HepG2 (cell line): ENCODE results near the gene KCNJ5. TPM values are rescaled to one million over a fixed set of nuclear protein-coding genes. Genes with fewer than 3 reads are reported as not detected.

Experiments
- ATAC-seq: fragments of 200-7000 bp; cut with Tn5 transposase; 3 replicates; pipeline ENCODE4 v1.9.1; 2020; ENCODE audit warnings: mild to moderate bottlenecking, moderate library complexity
- BruUV-seq: library from RNA; stranded (reverse); fragments of 400-500 nt; replicated peaks from 2 replicates; lab custom pipeline; 2021; lab: Mats Ljungman, UMichigan
- CTCF ChIA-PET: fragments of 300-600 bp; formaldehyde crosslinking; extraction: SDS; loops from one replicate; lab custom pipeline; 2021; ENCODE audit warnings: low total read pairs, inconsistent platforms, low intra/inter-chr PET ratio; lab: Yijun Ruan, JAX
- POLR2A ChIA-PET: fragments of 350-600 bp; sonication (Branson Sonifier 250); formaldehyde crosslinking; loops from one replicate; lab custom pipeline; 2020; ENCODE audit warnings: antibody characterized with exemption, inconsistent platforms; lab: Yijun Ruan, JAX
- DNase-seq: peaks from one replicate; pipeline ENCODE4 v3.0.0-alpha.2; 2015; ENCODE audit warnings: low spot score
- FAIRE-seq: peaks from 3 replicates; lab custom pipeline; 2011; peaks lifted over from hg19 to GRCh38; lab: Jason Lieb, UNC
- H2AFZ ChIP-seq: one replicate; pipeline ENCODE4 v1.6.1; 2011; ENCODE audit warnings: low read length, inconsistent platforms
- H3K27ac ChIP-seq: fragments of 300-600 bp; 3 replicates; pipeline ENCODE4 v1.8.0; 2011; ENCODE audit warnings: mixed run types, mild to moderate bottlenecking, mixed read lengths, low read length, inconsistent platforms; ENCODE audit not compliant: insufficient read depth; ENCODE audit errors: extremely low read length
- H3K27me3 ChIP-seq, 2 experiments: fragments of 200-600 bp in 1 of 2; 2 replicates in 1 of 2; 3 replicates in 1 of 2; pipeline versions ENCODE4 v1.6.0 to v1.8.0; 2011; ENCODE audit warnings: low read length in 2 of 2, mild to moderate bottlenecking in 2 of 2, moderate library complexity in 2 of 2, inconsistent platforms in 1 of 2; ENCODE audit not compliant: insufficient read depth in 2 of 2, control insufficient read depth in 1 of 2
- H3K36me3 ChIP-seq, 2 experiments: fragments of 200-600 bp in 1 of 2; replicated peaks in 1 of 2; 2 replicates in 1 of 2; 3 replicates in 1 of 2; pipeline versions ENCODE4 v1.5.1 to v1.8.0; 2011; ENCODE audit warnings: low read length in 2 of 2, inconsistent platforms in 1 of 2; ENCODE audit not compliant: insufficient read depth in 2 of 2, control insufficient read depth in 1 of 2
- H3K4me1 ChIP-seq: 2 replicates; pipeline ENCODE4 v1.5.1; 2012; ENCODE audit warnings: low read length, inconsistent platforms; ENCODE audit not compliant: insufficient read depth
- H3K4me2 ChIP-seq: 2 replicates; pipeline ENCODE4 v1.6.0; 2011; ENCODE audit warnings: low read depth, low read length, inconsistent platforms
- H3K4me3 ChIP-seq, 3 experiments: fragments of 200-600 bp in 1 of 3; sonication (generic), shearing (Covaris generic) in 1 of 3; replicated peaks in 1 of 3; 2 replicates each; pipeline ENCODE4 v1.5.1; 2011 to 2016; ENCODE audit warnings: low read length in 3 of 3, inconsistent platforms in 2 of 3, low read depth in 2 of 3, mild to moderate bottlenecking in 2 of 3, control low read depth in 1 of 3, mixed read lengths in 1 of 3; ENCODE audit not compliant: insufficient read depth in 1 of 3
- H3K79me2 ChIP-seq: one replicate; pipeline ENCODE4 v1.6.1; 2011; ENCODE audit warnings: low read length, inconsistent platforms; ENCODE audit not compliant: insufficient read depth
- H3K9ac ChIP-seq: 2 replicates; pipeline ENCODE4 v1.6.0; 2011; ENCODE audit warnings: mild to moderate bottlenecking, low read depth, low read length, inconsistent platforms; ENCODE audit not compliant: insufficient read depth
- H3K9me3 ChIP-seq: 2 replicates; pipeline ENCODE4 v1.5.1; 2012; ENCODE audit warnings: mild to moderate bottlenecking, low read length
- H4K20me1 ChIP-seq: 2 replicates; pipeline ENCODE4 v1.6.0; 2011; ENCODE audit warnings: inconsistent platforms, mild to moderate bottlenecking, low read length, moderate library complexity; ENCODE audit not compliant: insufficient read depth
- ATF1 ChIP-seq: IDR thresholded peaks from 2 replicates; pipeline ENCODE4 v1.6.1; 2016; ENCODE audit warnings: mild to moderate bottlenecking, control low read depth
- ETV6 ChIP-seq: sonication (generic); formaldehyde crosslinking; conservative IDR thresholded peaks from 2 replicates; pipeline ENCODE4 v1.4.0; 2020; ENCODE audit warnings: missing genetic modification reagents
- HNRNPUL1 ChIP-seq: fragments of 200-400 bp; formaldehyde crosslinking; IDR thresholded peaks from 2 replicates; pipeline ENCODE4 v1.6.1; 2017; ENCODE audit warnings: low read depth, mild to moderate bottlenecking, low read length, moderate library complexity
- HOXA9 ChIP-seq: sonication (generic); formaldehyde crosslinking; IDR thresholded peaks from 2 replicates; pipeline ENCODE4 v1.8.1; 2022; ENCODE audit warnings: missing genetic modification reagents, mild to moderate bottlenecking, moderate library complexity, borderline replicate concordance
- NFAT5 ChIP-seq: sonication (generic); formaldehyde crosslinking; IDR thresholded peaks from 2 replicates; pipeline ENCODE4 v1.4.0; 2020; ENCODE audit warnings: missing genetic modification reagents
- RAD51 ChIP-seq: fragments of 450-650 bp; IDR thresholded peaks from 2 replicates; pipeline ENCODE4 v1.6.1; 2016; ENCODE audit warnings: borderline replicate concordance
- TBL1XR1 ChIP-seq: fragments of 150-350 bp; IDR thresholded peaks from 2 replicates; pipeline ENCODE4 v1.6.1; 2014; ENCODE audit warnings: borderline replicate concordance, low read length; ENCODE audit not compliant: partially characterized antibody
- TOE1 ChIP-seq: sonication (generic); formaldehyde crosslinking; IDR thresholded peaks from 2 replicates; pipeline ENCODE4 v1.4.0; 2020; ENCODE audit warnings: mild to moderate bottlenecking, missing genetic modification reagents
- WGBS: methylation state at CpG from one replicate; pipeline ENCODE4 v1.1.6; 2017; ENCODE audit warnings: low lambda C conversion rate; 5-methylcytosine and 5-hydroxymethylcytosine counted together
- in situ Hi-C: cut with HindIII; loops from 2 replicates; pipeline ENCODE4 v1.10.0; 2017; ENCODE audit warnings: low pct_unique_long_range_greater_than_20kb; ENCODE audit not compliant: extremely low pct_ligation_motif_present
- intact Hi-C: fragments of 100-400 bp; cut with micrococcal nuclease; formaldehyde crosslinking; loops from one replicate; pipeline ENCODE4 v1.10.0; 2022; ENCODE audit not compliant: unreplicated experiment
- polyA plus RNA-seq, 8 experiments: library from polyadenylated mRNA; depleted of rRNA in 3 of 8; stranded (reverse) in 7 of 8; unstranded in 1 of 8; fragments of >200 nt; fragmentation: Illumina TruSeq in 4 of 8; extraction: Trizol in 4 of 8; gene quantifications; 2 replicates each; pipeline versions ENCODE4 v1.2.1 to v1.2.3, GENCODE V29; 2011 to 2016; ENCODE audit warnings: low read depth in 4 of 8, missing spikeins in 1 of 8, mixed read lengths in 1 of 8; ENCODE audit not compliant: insufficient read depth in 1 of 8
- total RNA-seq, 5 experiments: library from RNA; depleted of rRNA; stranded (reverse); fragments of >200 nt; fragmentation: Illumina TruSeq; extraction: Trizol; gene quantifications; 2 replicates each; pipeline ENCODE4 v1.2.3, GENCODE V29; 2016; ENCODE audit warnings: low read depth in 1 of 5

KCNJ5 gene
- total and polyA plus RNA-seq, 2 of the 13 experiments (the other 11 are each of a cell fraction or from before 2014, with no cell fraction given), result not detected

- TF ChIP-seq NFAT5 (CRISPR knock-in tag) (no peak), ETV6 (CRISPR knock-in tag) (no peak), RAD51 (no peak), HOXA9 (no peak), ATF1 (CRISPR knock-in tag) (no peak), TOE1 (CRISPR knock-in tag) (no peak)
Observed at GRCh38 chr11:128896356-128896755, 5.2 kb downstream of the KCNJ5 start (continued).

- CTCF ChIA-PET, result no interaction called here
- no peaks in the 10 kb centered on the region for H3K79me2 ChIP-seq
- ATAC-seq, result no peak
- no peaks in the 10 kb centered on the region for H3K36me3 ChIP-seq
- 79% methylated on average over 1 of the region's 1 CpG for WGBS
- H3K27ac ChIP-seq, result no peak overlapping the region
- peaks cover 15% of the 10 kb centered on the region for H3K4me1 ChIP-seq
- no peak overlapping the region for H3K4me3 ChIP-seq
- peaks cover 1 to 20% of the 10 kb centered on the region in 2 experiments; a peak in 3 of 5 replicates for H3K27me3 ChIP-seq
- H4K20me1 ChIP-seq, result no peaks in the 10 kb centered on the region
- H3K9ac ChIP-seq, result no peak overlapping the region
- no peak for TF ChIP-seq TBL1XR1
- TF ChIP-seq HNRNPUL1, result no peak
- TF ChIP-seq, all 625 proteins: peak for 0
- in situ Hi-C loops, result loop anchor here (25.0 kb wide), 1 partner anchor 789 kb away; no protein-coding TSS in a partner anchor
- FAIRE-seq (no peak), DNase-seq (no peak)
- POLR2A ChIA-PET, result no interaction called here
- H3K9me3 ChIP-seq, result no peaks in the 10 kb centered on the region
- no TSS peak for BruUV-seq
- H3K4me2 ChIP-seq, result no peak overlapping the region
- intact Hi-C loops, result no loop called here
- no peak overlapping the region for H2AFZ ChIP-seq
Observed at GRCh38 chr11:128897826-128898225, 6.7 kb downstream of the KCNJ5 start.
